Measurements from ENCODE around the gene PEAR1.

The PEAR1 gene

GRCh38 chr1:156912310-156912709, 18.8 kb downstream of the PEAR1 start:
- H3K27me3 ChIP-seq (ENCODE audit: low read depth, low read length): no peaks in the 10 kb centered on the region
- H3K9me3 ChIP-seq (ENCODE audit: insufficient read depth, low read length): no peaks in the 10 kb centered on the region
- no peak overlapping the region for H2AFZ ChIP-seq (ENCODE audit: low read depth, low read length)
- peaks cover 5% of the 10 kb centered on the region; the same call in 1 of the 2 replicates for H3K4me1 ChIP-seq (ENCODE audit: low read length)
- no peak overlapping the region for H3K4me3 ChIP-seq (ENCODE audit: low read length)
- TF ChIP-seq EZH2phosphoT487 (IDR thresholded peaks at IDR 0.05; ENCODE audit: low read depth) (no peak), CTCF (IDR thresholded peaks at IDR 0.05; ENCODE audit: low read depth, low read length) (no peak)
- H3K4me2 ChIP-seq (ENCODE audit: low read length): no peak overlapping the region
- no peaks in the 10 kb centered on the region for H3K36me3 ChIP-seq (replicated peaks; ENCODE audit: low read depth, low read length)
- H3K27ac ChIP-seq (ENCODE audit: low read length): no peak overlapping the region
- no peak overlapping the region for H3K9ac ChIP-seq (ENCODE audit: low read length)
- no peaks in the 10 kb centered on the region for H4K20me1 ChIP-seq (ENCODE audit: insufficient read depth, low read length)
- H3K79me2 ChIP-seq (ENCODE audit: low read length): no peaks in the 10 kb centered on the region

- H3K4me3 ChIP-seq (ENCODE audit: low read length): no peak overlapping the region
- no peaks in the 10 kb centered on the region for H3K9me3 ChIP-seq (ENCODE audit: insufficient read depth, low read length)
- H2AFZ ChIP-seq (ENCODE audit: low read depth, low read length): no peak overlapping the region
- H3K4me2 ChIP-seq (ENCODE audit: low read length): no peak overlapping the region
- H3K79me2 ChIP-seq (ENCODE audit: low read length): no peaks in the 10 kb centered on the region
- H3K27me3 ChIP-seq (ENCODE audit: low read depth, low read length): no peaks in the 10 kb centered on the region; the same call in 1 of the 2 replicates
- TF ChIP-seq EZH2phosphoT487 (IDR thresholded peaks at IDR 0.05; ENCODE audit: low read depth): no peak
- no peak for TF ChIP-seq CTCF (IDR thresholded peaks at IDR 0.05; ENCODE audit: low read depth, low read length)
- H4K20me1 ChIP-seq (ENCODE audit: insufficient read depth, low read length): no peaks in the 10 kb centered on the region
- no peak overlapping the region for H3K27ac ChIP-seq (ENCODE audit: low read length)
- no peaks in the 10 kb centered on the region for H3K36me3 ChIP-seq (replicated peaks; ENCODE audit: low read depth, low read length)
- H3K4me1 ChIP-seq (ENCODE audit: low read length): peaks cover 2% of the 10 kb centered on the region; the same call in 1 of the 2 replicates
- H3K9ac ChIP-seq (ENCODE audit: low read length): no peak overlapping the region
Measured at GRCh38 chr1:156912861-156913808, 19.6 kb downstream of the PEAR1 start.

DNA sequence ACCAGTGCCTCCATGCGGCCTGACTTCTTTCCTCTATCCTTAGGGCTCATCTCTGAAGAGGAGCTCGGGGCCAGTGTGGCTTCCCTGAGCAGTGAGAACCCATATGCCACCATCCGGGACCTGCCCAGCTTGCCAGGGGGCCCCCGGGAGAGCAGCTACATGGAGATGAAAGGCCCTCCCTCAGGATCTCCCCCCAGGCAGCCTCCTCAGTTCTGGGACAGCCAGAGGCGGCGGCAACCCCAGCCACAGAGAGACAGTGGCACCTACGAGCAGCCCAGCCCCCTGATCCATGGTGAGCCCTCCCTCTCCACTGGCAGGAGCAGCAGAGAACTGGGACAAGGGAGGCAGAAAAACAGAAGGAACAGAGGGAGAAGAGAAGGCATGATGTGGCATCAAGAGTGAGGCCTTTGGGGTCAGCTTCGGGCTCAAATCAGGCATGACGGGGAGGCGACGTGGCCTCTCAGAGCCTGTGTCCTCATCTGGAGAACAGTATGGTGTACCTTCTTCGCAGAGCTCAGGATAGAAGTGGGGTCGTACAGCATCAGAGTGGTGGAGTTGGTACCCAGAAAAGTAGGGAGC, 20.4 kb downstream of the PEAR1 start:
- Histone ChIP-seq H3K9me3 (ENCODE audit: insufficient read depth, low read length) (no peaks in the 10 kb centered on the region), H3K4me2 (ENCODE audit: low read length) (no peak overlapping the region), H2AFZ (ENCODE audit: low read depth, low read length) (no peak overlapping the region), H3K79me2 (ENCODE audit: low read length) (no peaks in the 10 kb centered on the region), H4K20me1 (ENCODE audit: insufficient read depth, low read length) (no peaks in the 10 kb centered on the region), H3K27ac (ENCODE audit: low read length) (no peak overlapping the region), H3K9ac (ENCODE audit: low read length) (no peak overlapping the region), H3K4me3 (ENCODE audit: low read length) (no peak overlapping the region), H3K4me1 (ENCODE audit: low read length) (peaks cover 2% of the 10 kb centered on the region; the same call in 1 of the 2 replicates), H3K27me3 (ENCODE audit: low read depth, low read length) (peaks cover 5% of the 10 kb centered on the region; the same call in 1 of the 2 replicates), H3K36me3 (replicated peaks; ENCODE audit: low read depth, low read length) (no peaks in the 10 kb centered on the region)
- no peak for TF ChIP-seq CTCF (IDR thresholded peaks at IDR 0.05; ENCODE audit: low read depth, low read length)
- TF ChIP-seq EZH2phosphoT487 (IDR thresholded peaks at IDR 0.05; ENCODE audit: low read depth): no peak

GRCh38 chr1:156914440-156914856, 20.9 kb downstream of the PEAR1 start:
- Histone ChIP-seq H3K9ac (ENCODE audit: low read length) (no peak overlapping the region), H4K20me1 (ENCODE audit: insufficient read depth, low read length) (no peaks in the 10 kb centered on the region), H3K9me3 (ENCODE audit: insufficient read depth, low read length) (no peaks in the 10 kb centered on the region), H3K27ac (ENCODE audit: low read length) (no peak overlapping the region), H3K4me1 (ENCODE audit: low read length) (peaks cover 2% of the 10 kb centered on the region; the same call in 1 of the 2 replicates), H3K79me2 (ENCODE audit: low read length) (no peaks in the 10 kb centered on the region), H3K27me3 (ENCODE audit: low read depth, low read length) (peaks cover 5% of the 10 kb centered on the region; the same call in 1 of the 2 replicates), H3K4me2 (ENCODE audit: low read length) (no peak overlapping the region), H3K36me3 (replicated peaks; ENCODE audit: low read depth, low read length) (no peaks in the 10 kb centered on the region), H2AFZ (ENCODE audit: low read depth, low read length) (no peak overlapping the region), H3K4me3 (ENCODE audit: low read length) (no peak overlapping the region)
- TF ChIP-seq EZH2phosphoT487 (IDR thresholded peaks at IDR 0.05; ENCODE audit: low read depth): no peak
- TF ChIP-seq CTCF (IDR thresholded peaks at IDR 0.05; ENCODE audit: low read depth, low read length): no peak
